Activated CD8-positive, alpha-beta memory T cell treated with anti-CD3 and anti-CD28 coated beads, Interleukin-2, amount 50 U/mL, for 48 hours (primary cell): ENCODE data around the gene SRSF1.
"Not testable (repeated sequence)": the region's sequence is repeated elsewhere in the genome, so short reads cannot be mapped to it uniquely, and the experiment has no call there.

Source experiments
- DNase-seq: peaks from one replicate; pipeline ENCODE4 v3.0.0-alpha.2; 2020

The SRSF1 gene

GRCh38 chr17:57988301-57989250 is 18.5 kb downstream of the SRSF1 start:
- DNase-seq: no peak

DNA sequence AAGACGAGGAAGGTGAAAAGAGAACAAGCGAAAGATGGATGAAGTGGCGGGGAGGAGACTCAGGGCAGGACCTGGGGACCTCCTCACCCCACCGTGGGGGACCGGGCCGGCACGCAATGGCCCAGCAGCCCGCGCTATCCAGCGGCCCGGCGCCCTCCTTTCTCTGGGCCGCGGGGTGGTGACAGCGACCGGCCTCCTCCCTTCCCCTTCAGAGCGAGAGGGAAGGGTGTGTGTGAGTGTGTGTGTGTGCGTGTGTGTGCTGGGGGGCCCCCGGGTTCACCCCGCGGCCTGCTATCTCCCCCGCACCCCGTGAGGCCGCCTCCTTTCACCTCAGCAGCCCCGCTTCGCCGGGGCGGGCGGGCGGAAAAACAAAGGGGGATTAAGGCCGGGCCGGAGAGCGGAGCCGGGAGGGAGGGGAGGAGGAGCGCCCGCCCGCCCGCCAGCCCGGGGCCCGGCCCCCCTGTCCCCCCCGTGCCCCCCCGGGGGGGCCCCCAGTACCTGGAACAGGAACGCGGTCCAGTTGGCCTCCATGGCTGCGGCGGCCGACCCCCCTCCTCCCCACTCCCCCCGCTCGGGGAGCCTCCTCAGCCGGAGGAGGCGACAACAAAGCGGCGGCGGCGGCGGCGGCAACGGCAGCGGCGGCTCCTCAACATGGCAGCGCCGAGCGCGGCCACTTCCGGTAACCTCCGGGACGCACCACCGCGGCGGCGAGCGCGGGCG is 19.3 kb downstream of the SRSF1 start, which contains the start of gene VEZF1:
TSS of gene VEZF1 (minus strand) at position 674 of the 720 bp plus-strand sequence. CDS start at position 531, 143 bp downstream.
- peak; percentile 91 for DNase-seq

DNA sequence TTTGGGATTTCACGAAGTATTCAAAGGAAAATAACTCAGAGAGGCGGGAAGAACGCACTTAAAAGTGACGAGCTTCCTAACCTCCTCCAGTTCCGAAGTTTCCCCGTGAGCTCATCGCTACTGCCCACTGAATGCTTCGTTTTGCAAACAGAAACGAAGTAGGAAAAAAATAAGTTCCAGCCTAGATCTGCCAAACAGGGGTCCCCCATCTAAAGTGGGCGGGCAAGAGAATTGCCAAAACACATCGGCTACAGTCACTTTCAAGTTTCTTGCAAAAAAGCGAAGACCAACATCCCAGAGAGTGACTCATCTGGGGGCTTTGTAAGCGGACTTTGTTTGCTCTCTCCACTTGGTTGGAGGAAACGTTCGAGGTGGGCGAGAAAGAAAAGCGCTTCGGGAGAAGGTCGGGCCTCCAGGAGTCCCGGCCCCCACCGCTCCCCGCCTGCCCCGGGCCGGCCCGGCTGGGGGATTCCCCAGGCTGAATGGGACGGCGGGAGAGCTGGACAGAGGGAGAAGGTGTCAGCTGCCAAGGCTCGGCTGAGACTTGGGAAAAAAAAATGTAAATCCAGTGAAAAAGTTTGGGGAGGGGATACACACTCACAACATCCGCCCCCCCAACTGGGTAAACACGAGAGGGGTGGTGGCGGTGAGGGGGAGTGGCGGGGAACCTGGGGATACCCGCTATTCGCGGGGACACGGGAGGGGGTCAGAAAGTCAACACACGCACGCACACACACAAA is 20.0 kb downstream of the SRSF1 start:
- peak; percentile 72 for DNase-seq

DNA sequence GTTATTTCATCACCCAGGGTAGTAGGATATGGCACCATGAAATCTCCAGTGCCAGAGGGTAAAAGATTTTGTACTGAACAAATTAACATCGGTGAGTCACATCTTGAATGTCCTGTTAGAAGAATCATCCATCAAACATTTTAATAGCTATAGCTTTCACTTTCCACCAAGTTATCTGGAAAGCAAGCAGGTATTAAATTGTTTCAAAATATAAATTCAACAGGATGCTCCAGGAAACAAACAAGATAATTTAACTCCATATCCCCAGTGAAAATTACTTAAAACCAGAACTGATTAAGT is 21.4 kb downstream of the SRSF1 start:
- no peak for DNase-seq

DNA sequence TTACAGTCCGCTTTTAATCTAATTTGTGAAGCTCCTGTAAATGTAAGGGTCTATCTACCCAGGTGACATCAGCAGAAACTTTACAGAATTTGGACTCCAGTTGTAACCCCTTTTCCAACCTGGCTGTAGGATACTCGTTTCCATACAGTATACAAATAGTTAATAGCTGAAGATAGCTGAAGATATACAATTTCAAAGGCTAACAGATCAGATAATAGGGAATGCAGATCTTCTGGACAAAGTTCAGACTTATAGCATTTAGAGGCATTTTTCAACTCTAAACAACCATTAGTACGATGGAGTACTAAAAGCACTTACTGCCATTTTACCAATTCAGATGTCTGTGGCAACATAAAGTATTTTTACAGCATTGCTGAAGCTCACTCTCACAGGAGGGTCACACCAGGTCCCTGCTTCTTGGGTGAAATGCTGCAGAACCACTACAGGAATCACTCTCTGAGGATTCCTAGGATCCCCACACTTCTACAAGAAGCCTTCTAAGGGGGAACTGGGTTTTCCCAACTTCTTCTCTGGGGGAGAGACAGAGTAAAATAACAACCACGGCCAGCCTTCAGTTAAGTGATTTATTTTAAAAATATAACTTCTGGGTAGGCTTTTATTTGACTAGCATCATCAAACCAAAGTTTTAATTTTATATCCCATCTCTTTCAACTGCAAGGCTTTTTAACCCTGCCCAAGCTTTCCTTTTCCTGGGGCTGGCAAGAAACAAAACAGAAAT is 21.9 kb downstream of the SRSF1 start:
- no peak for DNase-seq

DNA sequence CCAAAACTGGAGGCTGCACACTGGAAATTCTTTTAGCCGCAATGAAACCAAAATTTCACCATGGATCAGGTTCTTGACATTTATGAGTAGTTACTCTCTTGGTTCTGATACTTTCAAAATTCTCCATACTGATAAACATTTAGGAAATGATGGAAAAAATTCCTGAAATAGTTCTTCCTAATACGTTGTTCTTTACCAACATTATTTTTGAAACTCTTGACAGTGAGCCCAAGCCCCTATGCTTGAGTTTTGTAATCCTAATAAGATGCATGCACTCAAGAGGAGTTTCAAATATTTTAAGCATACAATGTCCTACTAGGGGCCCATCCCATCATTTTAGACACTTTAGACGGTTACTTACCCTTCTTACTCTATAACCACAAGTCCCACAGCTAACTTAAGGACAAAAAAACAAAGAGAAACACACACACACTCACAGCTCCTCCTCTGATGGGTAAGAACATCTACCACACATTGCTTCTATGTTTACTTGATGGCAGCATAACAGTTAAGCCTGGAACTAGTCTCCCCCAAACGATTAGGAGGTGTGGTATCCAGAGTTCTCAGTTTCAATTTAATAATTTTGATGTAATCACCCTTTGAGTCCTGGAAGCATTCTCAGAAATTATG is 22.7 kb downstream of the SRSF1 start:
- no peak for DNase-seq

DNA sequence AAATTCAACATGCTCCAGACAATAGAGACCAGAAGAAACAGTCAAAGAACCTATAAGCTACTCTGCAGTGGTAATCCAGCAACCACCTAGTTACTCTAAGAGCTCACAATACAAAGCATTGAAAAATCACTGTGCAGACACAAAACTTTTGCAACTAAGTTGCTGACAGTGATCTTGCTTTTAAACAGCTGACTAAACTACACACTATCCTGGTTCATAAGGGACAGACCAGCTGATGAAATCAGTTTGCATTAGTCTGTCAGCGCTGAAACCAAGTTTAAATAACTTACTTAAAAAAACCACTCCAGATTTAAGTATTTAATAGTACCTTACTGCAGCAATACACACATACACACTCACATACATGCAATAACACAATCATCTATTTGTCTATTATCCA is 23.6 kb downstream of the SRSF1 start:
- no peak for DNase-seq

- no peak for DNase-seq
These were observed 24.4 kb downstream of the SRSF1 start for GRCh38 chr17:57982452-57983170.

- DNase-seq: no peak
These were observed 26.5 kb downstream of the SRSF1 start for GRCh38 chr17:57980522-57980921.

DNA sequence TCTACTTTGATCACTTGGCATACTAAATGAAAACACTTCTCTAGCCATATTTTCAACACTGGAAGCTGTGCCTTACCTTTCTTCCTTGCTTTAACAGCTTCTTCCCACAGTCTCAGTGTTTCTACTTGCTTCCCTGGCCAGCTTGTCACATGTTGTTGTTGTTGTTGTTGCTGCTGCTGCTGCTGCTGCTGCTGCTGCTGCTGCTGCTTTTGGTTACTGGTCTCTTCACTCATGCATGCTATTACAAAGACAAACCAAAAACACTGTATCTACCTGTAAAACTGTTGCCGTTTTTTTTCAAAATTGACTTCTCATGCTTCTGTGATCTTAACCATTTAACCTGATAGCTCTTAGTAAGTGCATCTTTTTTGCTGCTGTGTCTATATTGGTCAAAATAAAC is 28.0 kb downstream of the SRSF1 start:
- no peak for DNase-seq

DNA sequence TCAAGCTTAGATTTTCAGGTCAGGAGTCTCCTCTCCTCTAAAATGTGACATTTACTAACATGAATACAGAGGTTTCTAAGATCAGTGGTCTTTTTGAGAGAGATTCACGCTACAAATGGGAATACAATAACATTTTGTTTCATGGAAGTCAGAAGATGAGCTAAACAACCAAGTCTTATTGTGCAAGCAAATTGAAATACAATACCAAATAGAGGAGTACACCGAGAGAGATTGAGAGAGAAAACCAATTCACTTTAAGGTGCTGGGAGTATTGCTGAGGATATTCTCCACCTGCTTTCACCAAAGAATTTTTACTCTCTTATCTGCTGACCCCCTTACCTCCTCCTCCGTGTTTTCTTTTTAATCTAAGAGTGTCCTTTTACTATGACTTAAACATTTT is 30.5 kb downstream of the SRSF1 start:
- DNase-seq: no peak

GRCh38 chr17:57975044-57975443 is 32.0 kb downstream of the SRSF1 start:
- DNase-seq: no peak

GRCh38 chr17:57974053-57974824 is 32.8 kb downstream of the SRSF1 start:
- not testable (repeated sequence) for DNase-seq

DNA sequence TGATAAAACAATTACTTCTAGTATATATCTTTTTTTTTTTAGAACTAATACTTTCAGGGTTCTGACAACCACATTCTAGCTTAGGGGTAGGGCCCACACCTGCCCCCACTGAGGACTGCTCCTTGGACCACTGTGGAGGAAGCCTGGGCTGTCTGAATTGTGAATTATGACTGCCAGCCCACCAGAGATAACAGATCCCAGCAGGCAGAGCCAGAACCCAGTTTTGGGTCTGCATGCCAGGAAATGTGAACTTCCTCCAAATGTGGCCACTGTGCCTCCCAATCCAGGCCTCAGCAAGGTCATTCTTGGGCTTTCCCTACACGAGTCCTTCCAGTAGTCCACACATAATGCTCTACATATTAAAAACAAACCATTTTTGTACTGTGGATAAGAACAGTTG is 34.9 kb downstream of the SRSF1 start:
- DNase-seq: no peak

DNA sequence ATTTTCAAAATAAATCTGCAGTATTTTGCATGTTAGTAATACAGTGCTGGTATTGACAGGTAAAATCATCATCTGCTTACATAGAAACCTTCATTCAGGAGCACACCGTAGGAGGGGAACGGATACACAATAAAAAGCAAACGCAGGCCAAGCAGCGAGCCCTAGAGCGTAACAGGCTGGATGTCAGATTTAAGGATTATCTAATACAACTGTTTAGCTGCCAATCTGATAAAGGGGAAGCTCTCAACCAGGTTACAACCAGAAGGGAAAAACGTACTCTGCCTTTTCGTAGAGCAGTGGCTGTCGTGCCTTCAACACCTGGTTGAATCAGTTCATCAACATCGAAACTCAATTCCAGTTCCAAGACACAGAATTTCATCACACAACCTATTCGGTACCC is 35.5 kb downstream of the SRSF1 start:
- no peak for DNase-seq

GRCh38 chr17:57970710-57971109 is 36.3 kb downstream of the SRSF1 start:
- DNase-seq: no peak

DNA sequence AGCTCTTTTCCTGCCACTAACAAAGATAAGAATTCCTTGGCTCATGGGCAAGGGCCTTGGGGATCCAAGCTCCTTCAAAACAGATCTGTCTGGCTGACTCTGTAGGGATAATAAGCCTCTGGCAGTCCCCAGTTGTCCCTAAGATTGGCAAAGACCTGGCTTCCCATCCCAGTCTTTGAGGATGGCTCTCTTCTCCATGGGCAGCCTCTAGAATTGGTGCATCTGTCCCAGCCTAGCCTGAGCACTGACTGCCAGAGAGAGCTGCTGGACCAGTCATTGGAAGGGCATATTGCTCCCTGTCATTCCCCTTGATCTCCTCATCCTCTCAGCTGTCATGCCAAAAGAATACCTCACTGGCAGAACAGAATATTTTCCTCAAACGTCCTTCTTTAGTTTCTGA is 38.6 kb downstream of the SRSF1 start:
- peak; percentile 23 for DNase-seq

GRCh38 chr17:57966875-57967274 is 40.2 kb downstream of the SRSF1 start:
- peak; percentile 22 for DNase-seq

DNA sequence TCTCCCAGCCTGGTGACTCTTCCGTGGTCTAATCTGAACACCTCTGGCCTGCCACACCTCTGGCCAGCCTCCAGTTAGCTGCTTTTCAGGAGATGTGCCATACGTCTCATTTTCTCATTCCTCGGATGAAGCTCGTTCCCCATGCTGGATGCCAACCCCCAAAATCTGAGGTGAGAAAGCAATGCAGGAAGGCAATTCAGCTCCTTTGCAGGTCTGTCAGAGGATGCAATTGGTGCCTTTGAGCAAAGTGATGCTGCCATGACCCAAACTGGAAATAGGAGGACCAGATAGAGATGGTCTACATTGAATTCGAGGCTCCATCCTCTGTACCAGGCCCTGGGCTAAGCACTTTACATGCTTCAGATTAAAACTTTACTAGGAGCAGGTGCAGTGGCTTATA is 40.8 kb downstream of the SRSF1 start:
- peak; percentile 26 for DNase-seq

- DNase-seq: peak; percentile 35
These were observed 41.4 kb downstream of the SRSF1 start for GRCh38 chr17:57965521-57966160.
